H1 (cell line): ENCODE results near the gene KCNJ18. TPM values are rescaled to one million over a fixed set of nuclear protein-coding genes. Genes with fewer than 3 reads are reported as not detected.

Source experiments
- CTCF ChIA-PET: fragments of 300-600 bp; sonication (Branson Sonifier 250); formaldehyde crosslinking; loops from one replicate; lab custom pipeline; 2021; ENCODE audit not compliant: partially characterized antibody; lab: Charles Lee
- POLR2A ChIA-PET: fragments of 300-600 bp; sonication (Branson Sonifier 250); formaldehyde crosslinking; loops from one replicate; lab custom pipeline; 2021; ENCODE audit warnings: inconsistent platforms; ENCODE audit not compliant: partially characterized antibody; lab: Charles Lee
- DNase-seq, 2 experiments: peaks; one replicate each; pipeline versions ENCODE4 v3.0.0 to v3.0.0-alpha.2; 2010 to 2022; ENCODE audit warnings: low spot score in 2 of 2, low read depth in 1 of 2, mixed read lengths in 1 of 2
- FAIRE-seq: peaks from 2 replicates; lab custom pipeline; 2011; peaks lifted over from hg19 to GRCh38; lab: Jason Lieb, UNC
- H2AFZ ChIP-seq: 2 replicates; pipeline ENCODE4 v1.8.1; 2012; ENCODE audit warnings: low read length, inconsistent platforms
- H2AK5ac ChIP-seq: 2 replicates; pipeline ENCODE4 v1.6.1; 2013; ENCODE audit warnings: low read depth, low read length
- H2BK120ac ChIP-seq: replicated peaks from 2 replicates; pipeline ENCODE3; 2013; ENCODE audit warnings: low read depth, low read length, inconsistent platforms
- H2BK12ac ChIP-seq: 2 replicates; pipeline ENCODE4 v1.6.1; 2013; ENCODE audit warnings: low read depth, low read length
- H2BK15ac ChIP-seq: 2 replicates; pipeline ENCODE4 v1.6.1; 2013; ENCODE audit warnings: low read length
- H2BK20ac ChIP-seq: 2 replicates; pipeline ENCODE4 v1.6.1; 2013; ENCODE audit warnings: low read length
- H2BK5ac ChIP-seq: 2 replicates; pipeline ENCODE4 v1.6.1; 2013; ENCODE audit warnings: low read depth, low read length
- H3K14ac ChIP-seq: 2 replicates; pipeline ENCODE4 v1.6.1; 2013; ENCODE audit warnings: inconsistent platforms; ENCODE audit not compliant: insufficient read length
- H3K18ac ChIP-seq: 2 replicates; pipeline ENCODE4 v1.6.1; 2013; ENCODE audit warnings: low read length; ENCODE audit errors: extremely low read depth
- H3K23ac ChIP-seq: 2 replicates; pipeline ENCODE4 v1.6.1; 2013; ENCODE audit warnings: inconsistent platforms; ENCODE audit not compliant: insufficient read length
- H3K23me2 ChIP-seq: 2 replicates; pipeline ENCODE4 v1.6.1; 2013; ENCODE audit warnings: low read depth, low read length
- H3K27ac ChIP-seq: 2 replicates; pipeline ENCODE4 v1.6.1; 2011; ENCODE audit warnings: low read depth, low read length, inconsistent platforms
- H3K27me3 ChIP-seq, 4 experiments: replicated peaks in 1 of 4; 1 replicate in 1 of 4; 2 replicates in 3 of 4; pipeline versions ENCODE4 v1.6.1 to v1.8.1; 2011 to 2013; ENCODE audit warnings: low read length in 3 of 4, mild to moderate bottlenecking in 3 of 4, inconsistent platforms in 2 of 4, mixed read lengths in 2 of 4, moderate library complexity in 1 of 4; ENCODE audit not compliant: control insufficient read depth in 3 of 4, insufficient read depth in 3 of 4; ENCODE audit errors: extremely low read depth in 1 of 4
- H3K36me3 ChIP-seq, 4 experiments: 2 replicates each; pipeline versions ENCODE4 v1.6.1 to v1.8.1; 2011 to 2013; ENCODE audit warnings: mild to moderate bottlenecking in 4 of 4, low read length in 3 of 4, moderate library complexity in 2 of 4, control low read depth in 1 of 4, inconsistent platforms in 1 of 4; ENCODE audit not compliant: insufficient read depth in 4 of 4, control insufficient read depth in 2 of 4
- H3K4ac ChIP-seq: replicated peaks from 2 replicates; pipeline ENCODE3; 2013; ENCODE audit warnings: low read length, low read depth, mixed read lengths, inconsistent platforms; ENCODE audit not compliant: insufficient read length
- H3K4me1 ChIP-seq, 4 experiments: replicated peaks in 1 of 4; 1 replicate in 1 of 4; 2 replicates in 3 of 4; pipeline versions ENCODE4 v1.6.1 to v1.8.1; 2011 to 2013; ENCODE audit warnings: low read length in 3 of 4, inconsistent platforms in 2 of 4, mixed read lengths in 1 of 4; ENCODE audit not compliant: insufficient read depth in 4 of 4, control insufficient read depth in 3 of 4
- H3K4me2 ChIP-seq, 2 experiments: 2 replicates each; pipeline versions ENCODE4 v1.6.1 to v1.8.1; 2011 to 2013; ENCODE audit warnings: low read depth in 2 of 2, low read length in 2 of 2, control low read depth in 1 of 2, inconsistent platforms in 1 of 2, mild to moderate bottlenecking in 1 of 2; ENCODE audit not compliant: insufficient read depth in 1 of 2
- H3K4me3 ChIP-seq, 4 experiments: fragments of 200-600, 300-600 bp in 1 of 4; sonication (generic), shearing (Covaris generic), sonication (Bioruptor Twin) in 1 of 4; 2 replicates each; pipeline versions ENCODE4 v1.5.1 to v1.8.1; 2011 to 2016; ENCODE audit warnings: low read length in 4 of 4, low read depth in 3 of 4, control low read depth in 2 of 4, inconsistent platforms in 2 of 4, mild to moderate bottlenecking in 2 of 4, mixed read lengths in 1 of 4, moderate library complexity in 1 of 4; ENCODE audit not compliant: insufficient read depth in 2 of 4; ENCODE audit errors: extremely low read depth in 1 of 4
- H3K56ac ChIP-seq: replicated peaks from 2 replicates; pipeline ENCODE3; 2013; ENCODE audit warnings: low read depth, mild to moderate bottlenecking, mixed read lengths, low read length, inconsistent platforms; ENCODE audit not compliant: insufficient read length
- H3K79me1 ChIP-seq: 2 replicates; pipeline ENCODE4 v1.6.1; 2013; ENCODE audit warnings: low read depth, low read length, control low read depth
- H3K79me2 ChIP-seq, 2 experiments: 2 replicates each; pipeline versions ENCODE4 v1.6.1 to v1.8.1; 2012 to 2013; ENCODE audit warnings: low read length in 2 of 2, mild to moderate bottlenecking in 2 of 2, inconsistent platforms in 1 of 2; ENCODE audit not compliant: insufficient read depth in 2 of 2, control insufficient read depth in 1 of 2
- H3K9ac ChIP-seq, 4 experiments: replicated peaks in 1 of 4; 1 replicate in 1 of 4; 2 replicates in 3 of 4; pipeline versions ENCODE4 v1.6.1 to v1.8.1; 2011 to 2013; ENCODE audit warnings: low read depth in 3 of 4, low read length in 3 of 4, control low read depth in 2 of 4, mild to moderate bottlenecking in 2 of 4, moderate library complexity in 2 of 4, inconsistent platforms in 1 of 4; ENCODE audit errors: extremely low read depth in 1 of 4
- H3K9me3 ChIP-seq, 2 experiments: 2 replicates each; pipeline versions ENCODE4 v1.6.1 to v1.8.1; 2012 to 2013; ENCODE audit warnings: mild to moderate bottlenecking in 2 of 2, moderate library complexity in 2 of 2, control low read depth in 1 of 2, inconsistent platforms in 1 of 2, low read depth in 1 of 2, low read length in 1 of 2, mixed read lengths in 1 of 2; ENCODE audit not compliant: insufficient read depth in 2 of 2
- H4K20me1 ChIP-seq, 2 experiments: replicated peaks in 1 of 2; 2 replicates each; pipeline versions ENCODE3 to v1.8.1; 2011 to 2013; ENCODE audit warnings: inconsistent platforms in 2 of 2, low read length in 2 of 2, mild to moderate bottlenecking in 1 of 2; ENCODE audit not compliant: insufficient read depth in 2 of 2, control insufficient read depth in 1 of 2
- H4K5ac ChIP-seq: 2 replicates; pipeline ENCODE4 v1.6.1; 2013; ENCODE audit warnings: low read length, low read depth, mixed read lengths, inconsistent platforms; ENCODE audit not compliant: insufficient read length
- H4K8ac ChIP-seq: 2 replicates; pipeline ENCODE4 v1.8.0; 2013; ENCODE audit warnings: mild to moderate bottlenecking, moderate library complexity, low read length, inconsistent platforms; ENCODE audit not compliant: insufficient read depth; ENCODE audit errors: extremely low read depth
- H4K91ac ChIP-seq: replicated peaks from 2 replicates; pipeline ENCODE3; 2013; ENCODE audit warnings: low read length, mixed read lengths, inconsistent platforms; ENCODE audit not compliant: insufficient read length
- ATF3 ChIP-seq: IDR thresholded peaks from 2 replicates; pipeline ENCODE4 v1.6.1; 2011; ENCODE audit warnings: low read depth, mild to moderate bottlenecking, low read length; ENCODE audit not compliant: insufficient read depth
- CBX8 ChIP-seq: fragments of 300-800, 300-1000 bp; sonication (generic); IDR thresholded peaks from 2 replicates; pipeline ENCODE4 v1.7.1; 2016; ENCODE audit warnings: low read depth, low read length, borderline replicate concordance
- CEBPB ChIP-seq: IDR thresholded peaks from 2 replicates; pipeline ENCODE4 v1.6.1; 2012; ENCODE audit warnings: low read depth, low read length
- CREB1 ChIP-seq: IDR thresholded peaks from 2 replicates; pipeline ENCODE4 v1.6.1; 2012; ENCODE audit warnings: inconsistent platforms
- PHF8 ChIP-seq: fragments of 200-600 bp; sonication (generic); conservative IDR thresholded peaks from 2 replicates; pipeline ENCODE4 v1.7.1; 2012; ENCODE audit warnings: low read depth, mild to moderate bottlenecking, inconsistent platforms, low read length, moderate library complexity
- POLR2A ChIP-seq, 2 experiments: IDR thresholded peaks; 1 replicate in 1 of 2; 2 replicates in 1 of 2; pipeline ENCODE4 v1.6.1; 2011; ENCODE audit warnings: low read depth in 2 of 2, low read length in 2 of 2, mild to moderate bottlenecking in 2 of 2; ENCODE audit errors: control extremely low read depth in 1 of 2
- POU5F1 ChIP-seq: IDR thresholded peaks from 2 replicates; pipeline ENCODE4 v1.6.1; 2011; ENCODE audit warnings: low read depth, mild to moderate bottlenecking, low read length, moderate library complexity
- SP1 ChIP-seq: IDR thresholded peaks from 2 replicates; pipeline ENCODE4 v1.6.1; 2011; ENCODE audit warnings: low read depth, low read length
- SP2 ChIP-seq: IDR thresholded peaks from 2 replicates; pipeline ENCODE4 v1.6.1; 2012; ENCODE audit warnings: mild to moderate bottlenecking, low read length, inconsistent platforms
- USF2 ChIP-seq: IDR thresholded peaks from 2 replicates; pipeline ENCODE4 v1.6.1; 2011; ENCODE audit warnings: low read length, improper control_type of control experiment
- YY1 ChIP-seq: IDR thresholded peaks from 2 replicates; pipeline ENCODE4 v1.6.1; 2011; ENCODE audit warnings: low read depth, mild to moderate bottlenecking, low read length
- WGBS, 2 experiments: shearing (Covaris generic) in 1 of 2; methylation state at CpG; one replicate each; pipeline versions ENCODE4 v1.1.6 to v1.1.7; 2013 to 2015; ENCODE audit warnings: low lambda C conversion rate in 2 of 2, mixed read lengths in 2 of 2, inconsistent platforms in 1 of 2, low coverage in 1 of 2, missing lambda C conversion rate in 1 of 2; ENCODE audit not compliant: insufficient replicate concordance in 2 of 2, insufficient coverage in 1 of 2, insufficient read length in 1 of 2; ENCODE audit errors: extremely low coverage in 1 of 2, missing lambda C conversion rate in 1 of 2; 5-methylcytosine and 5-hydroxymethylcytosine counted together
- polyA plus RNA-seq, 7 experiments: library from polyadenylated mRNA; depleted of rRNA in 3 of 7; stranded (reverse) in 5 of 7; unstranded in 2 of 7; fragments of >200 nt in 5 of 7; fragments of 200-250 nt in 2 of 7; gene quantifications; 1 replicate in 5 of 7; 2 replicates in 1 of 7; 4 replicates in 1 of 7; pipeline versions ENCODE4 v1.2.1 to v1.2.3, GENCODE V29; 2011 to 2013; ENCODE audit warnings: missing spikeins in 2 of 7, mixed read lengths in 2 of 7
- total RNA-seq: library from RNA; stranded (reverse); fragmentation: NEBNext Ultra II Directional; extraction: Animal tissue kit (Norgen Biotek cat#: 25700); gene quantifications from 2 replicates; pipeline ENCODE4 v1.2.1, GENCODE V29; 2021
- TF ChIP-seq, protein P1 (sequence below): IDR thresholded peaks from 2 replicates; pipeline ENCODE4 v1.6.1; 2012; ENCODE audit warnings: inconsistent platforms

The KCNJ18 gene
- total and polyA plus RNA-seq, 2 of the 8 experiments (the other 6 are each of a cell fraction or from before 2014, with no cell fraction given), result not detected

- Histone ChIP-seq H3K27me3 (no peaks in the 10 kb centered on the region), H3K23ac (no peak overlapping the region), H3K79me1 (no peaks in the 10 kb centered on the region), H3K14ac (no peak overlapping the region), H2BK15ac (no peak overlapping the region), H4K20me1 (no peaks in the 10 kb centered on the region), H3K36me3 (no peaks in the 10 kb centered on the region), H3K79me2 (no peaks in the 10 kb centered on the region), H3K23me2 (no peaks in the 10 kb centered on the region), H2AFZ (no peak overlapping the region), H4K5ac (no peak overlapping the region), H3K9me3 (peaks cover 45 to 90% of the 10 kb centered on the region in 2 experiments), H2BK20ac (no peak overlapping the region), H3K4me3 (no peak overlapping the region), H2AK5ac (no peak overlapping the region), H4K8ac (no peak overlapping the region), H3K9ac (no peak overlapping the region), H2BK12ac (no peak overlapping the region), H2BK5ac (no peak overlapping the region), H3K4ac (no peak overlapping the region), H3K56ac (no peak overlapping the region), H3K27ac (no peak overlapping the region), H3K4me2 (no peak overlapping the region), H2BK120ac (no peak overlapping the region), H3K18ac (no peak overlapping the region), H4K91ac (no peak overlapping the region), H3K4me1 (no peaks in the 10 kb centered on the region)
- FAIRE-seq, result no peak
- 80% methylated on average over 19 of the region's 19 CpGs; no CpG with 5 or more reads in 1 of the 2 experiments for WGBS, 2 experiments
- CTCF ChIA-PET, result no interaction called here
- POLR2A ChIA-PET, result no interaction called here
- DNase-seq, result no peak
- TF ChIP-seq CREB1 (no peak), POU5F1 (no peak), ATF3 (no peak), POLR2A (IDR thresholded peaks at IDR 0.05; ENCODE audit: control extremely low read depth in 1 of 2, low read depth in 2 of 2, low read length in 2 of 2) (no peak), CBX8 (no peak), PHF8 (no peak), YY1 (no peak), SP1 (no peak), USF2 (no peak), CEBPB (no peak), SP2 (no peak)
- TF ChIP-seq, protein P1, sequence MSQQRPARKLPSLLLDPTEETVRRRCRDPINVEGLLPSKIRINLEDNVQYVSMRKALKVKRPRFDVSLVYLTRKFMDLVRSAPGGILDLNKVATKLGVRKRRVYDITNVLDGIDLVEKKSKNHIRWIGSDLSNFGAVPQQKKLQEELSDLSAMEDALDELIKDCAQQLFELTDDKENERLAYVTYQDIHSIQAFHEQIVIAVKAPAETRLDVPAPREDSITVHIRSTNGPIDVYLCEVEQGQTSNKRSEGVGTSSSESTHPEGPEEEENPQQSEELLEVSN, result no peak
Observed at GRCh38 chr17:21687136-21687953, 5.0 kb upstream of the KCNJ18 start.
